A673 (cell line): ENCODE measurements around the gene MET.

Source experiments
- CTCF ChIP-seq: fragments of 300-800, 200-600 bp; sonication (generic); conservative IDR thresholded peaks from 2 replicates; pipeline ENCODE4 v1.5.1; 2017; ENCODE audit warnings: low read depth, mild to moderate bottlenecking, antibody characterized with exemption, low read length, moderate library complexity, mixed read lengths
- EZH2 ChIP-seq: fragments of 200-600 bp; sonication (generic); IDR thresholded peaks from 2 replicates; pipeline ENCODE4 v1.6.1; 2017; ENCODE audit warnings: borderline replicate concordance, low read depth, mild to moderate bottlenecking, mixed read lengths, antibody characterized with exemption, low read length; ENCODE audit not compliant: poor library complexity, severe bottlenecking

GRCh38 chr7:116769546-116769945 lies 97.5 kb downstream of the MET start:
- TF ChIP-seq CTCF = no peak
- no peak for TF ChIP-seq EZH2
